Neural cell (in vitro differentiated cells): ENCODE measurements around the gene ETFA. TPM values are rescaled to one million over a fixed set of nuclear protein-coding genes. Genes with fewer than 3 reads are reported as not detected.

Experiments used
- H2AFZ ChIP-seq: fragments of 200-600, 300-800 bp; sonication (generic), shearing (Covaris generic); 2 replicates; pipeline ENCODE4 v1.6.0; 2014; ENCODE audit warnings: low read depth, mild to moderate bottlenecking, antibody characterized with exemption, low read length, moderate library complexity
- H3F3A ChIP-seq: fragments of 200-600 bp; shearing (Covaris generic); 2 replicates; pipeline ENCODE4 v1.6.1; 2016; ENCODE audit warnings: mild to moderate bottlenecking, moderate library complexity, mixed read lengths, antibody characterized with exemption, low read length; ENCODE audit not compliant: insufficient read depth, poor library complexity, severe bottlenecking
- H3K27ac ChIP-seq: fragments of 200-600, 300-800 bp; sonication (generic), shearing (Covaris generic); 2 replicates; pipeline ENCODE4 v1.5.1; 2014; ENCODE audit warnings: mild to moderate bottlenecking, low read length, moderate library complexity
- H3K27me3 ChIP-seq: fragments of 300-800, 200-600 bp; sonication (generic), shearing (Covaris generic); 2 replicates; pipeline ENCODE4 v1.6.0; 2014; ENCODE audit warnings: mild to moderate bottlenecking, low read depth, low read length, moderate library complexity; ENCODE audit not compliant: insufficient read depth
- H3K36me3 ChIP-seq: fragments of 300-800, 200-600 bp; sonication (generic), shearing (Covaris generic); 2 replicates; pipeline ENCODE4 v1.5.1; 2014; ENCODE audit warnings: mild to moderate bottlenecking, antibody characterized with exemption, low read length, moderate library complexity; ENCODE audit not compliant: insufficient read depth
- H3K4me2 ChIP-seq: fragments of 300-800, 200-600 bp; sonication (generic), shearing (Covaris generic); 2 replicates; pipeline ENCODE4 v1.6.0; 2014; ENCODE audit warnings: mild to moderate bottlenecking, low read length
- H3K4me3 ChIP-seq: fragments of 300-800, 200-600 bp; sonication (generic), shearing (Covaris generic); 2 replicates; pipeline ENCODE4 v1.5.1; 2014; ENCODE audit warnings: mild to moderate bottlenecking, low read length, moderate library complexity
- H3K79me2 ChIP-seq: fragments of 200-600 bp; shearing (Covaris generic); replicated peaks from 2 replicates; pipeline ENCODE4 v1.6.0; 2014; ENCODE audit warnings: mild to moderate bottlenecking, low read length, moderate library complexity; ENCODE audit not compliant: insufficient read depth
- H3K9ac ChIP-seq: fragments of 300-800, 200-600 bp; sonication (generic), shearing (Covaris generic); 2 replicates; pipeline ENCODE4 v1.6.1; 2016; ENCODE audit warnings: mild to moderate bottlenecking, low read length, mixed read lengths
- H3K9me2 ChIP-seq: fragments of 200-600 bp; shearing (Covaris generic); 2 replicates; pipeline ENCODE4 v1.6.1; 2016; ENCODE audit warnings: mild to moderate bottlenecking, low read length, mixed read lengths; ENCODE audit not compliant: insufficient read depth
- H3K9me3 ChIP-seq: fragments of 200-600, 300-800 bp; sonication (generic), shearing (Covaris generic); 2 replicates; pipeline ENCODE4 v1.6.1; 2016; ENCODE audit warnings: mild to moderate bottlenecking, mixed run types, low read length, moderate library complexity, mixed read lengths
- H4K20me1 ChIP-seq: fragments of 200-600 bp; shearing (Covaris generic); 2 replicates; pipeline ENCODE4 v1.6.1; 2016; ENCODE audit warnings: mild to moderate bottlenecking, mixed run types; ENCODE audit not compliant: insufficient read depth
- CTCF ChIP-seq: fragments of 450-650 bp; IDR thresholded peaks from 2 replicates; pipeline ENCODE4 v1.5.1; 2014; ENCODE audit warnings: antibody characterized with exemption, mild to moderate bottlenecking, moderate library complexity; ENCODE audit not compliant: poor library complexity, severe bottlenecking
- EP300 ChIP-seq: fragments of 450-650 bp; conservative IDR thresholded peaks from 2 replicates; pipeline ENCODE4 v1.6.1; 2014; ENCODE audit warnings: antibody characterized with exemption, mild to moderate bottlenecking, moderate library complexity; ENCODE audit not compliant: poor library complexity, severe bottlenecking
- EZH2 ChIP-seq: fragments of 200-600, 300-800 bp; shearing (Covaris generic), sonication (generic); IDR thresholded peaks from 2 replicates; pipeline ENCODE4 v1.6.1; 2014; ENCODE audit warnings: antibody characterized with exemption, low read length, borderline replicate concordance, mild to moderate bottlenecking; ENCODE audit not compliant: insufficient read depth, poor library complexity, severe bottlenecking
- MXI1 ChIP-seq: fragments of 450-650 bp; conservative IDR thresholded peaks from 2 replicates; pipeline ENCODE4 v1.6.1; 2014; ENCODE audit warnings: antibody characterized with exemption, mild to moderate bottlenecking; ENCODE audit not compliant: poor library complexity, severe bottlenecking
- POLR2AphosphoS5 ChIP-seq: IDR thresholded peaks from 2 replicates; pipeline ENCODE4 v1.6.1; 2012
- RAD21 ChIP-seq: fragments of 450-650 bp; conservative IDR thresholded peaks from 2 replicates; pipeline ENCODE4 v1.6.1; 2014; ENCODE audit warnings: antibody characterized with exemption, mild to moderate bottlenecking, moderate library complexity
- REST ChIP-seq: IDR thresholded peaks from 2 replicates; pipeline ENCODE4 v1.6.1; 2012; ENCODE audit warnings: borderline replicate concordance
- SMC3 ChIP-seq: fragments of 450-650 bp; conservative IDR thresholded peaks from 2 replicates; pipeline ENCODE4 v1.6.1; 2014; ENCODE audit warnings: antibody characterized with exemption, mild to moderate bottlenecking, moderate library complexity; ENCODE audit not compliant: poor library complexity
- TAF1 ChIP-seq: IDR thresholded peaks from 2 replicates; pipeline ENCODE4 v1.6.1; 2012; ENCODE audit warnings: low read depth
- polyA plus RNA-seq: library from polyadenylated mRNA; depleted of rRNA; stranded (reverse); fragments of >200 nt; gene quantifications from 2 replicates; pipeline ENCODE4 v1.2.3, GENCODE V29; 2014

The ETFA gene
- polyA plus RNA-seq, 1 donor from 2014 or later: 145 TPM

- Histone ChIP-seq H3K4me3 (no peak overlapping the region), H3K36me3 (no peaks in the 10 kb centered on the region), H3K9me3 (peaks cover 4% of the 10 kb centered on the region), H3K27ac (no peak overlapping the region), H3K27me3 (peaks cover 81% of the 10 kb centered on the region), H3K9ac (no peak overlapping the region), H3K4me2 (no peak overlapping the region), H3K9me2 (no peaks in the 10 kb centered on the region), H3K79me2 (no peaks in the 10 kb centered on the region), H2AFZ (no peak overlapping the region), H3F3A (no peaks in the 10 kb centered on the region), H4K20me1 (no peaks in the 10 kb centered on the region)
- TF ChIP-seq POLR2AphosphoS5 (peak; percentile 73), REST (no peak), RAD21 (no peak), EZH2 (no peak), CTCF (no peak), MXI1 (no peak)
Measured at GRCh38 chr15:76335307-76336253, 24.3 kb upstream of the ETFA start.

GRCh38 chr15:76334438-76335306 lies 23.4 kb upstream of the ETFA start:
- peaks cover 72% of the 10 kb centered on the region for H3K27me3 ChIP-seq
- H3K4me3 ChIP-seq: no peak overlapping the region
- H3K27ac ChIP-seq: no peak overlapping the region
- peaks cover 4% of the 10 kb centered on the region for H3K9me3 ChIP-seq
- no peaks in the 10 kb centered on the region for H3F3A ChIP-seq
- no peaks in the 10 kb centered on the region for H3K79me2 ChIP-seq
- no peaks in the 10 kb centered on the region for H3K9me2 ChIP-seq
- TF ChIP-seq SMC3 (no peak), TAF1 (no peak), POLR2AphosphoS5 (no peak), RAD21 (no peak), CTCF (no peak), REST (no peak), EP300 (no peak), EZH2 (no peak), MXI1 (no peak)
- no peak overlapping the region for H3K4me2 ChIP-seq
- H4K20me1 ChIP-seq: no peaks in the 10 kb centered on the region
- no peaks in the 10 kb centered on the region for H3K36me3 ChIP-seq
- no peak overlapping the region for H2AFZ ChIP-seq
- no peak overlapping the region for H3K9ac ChIP-seq
